Activated T-cell treated with anti-CD3 and anti-CD28 coated beads for 1 hour (primary cell): ENCODE results near the gene PLEKHB2.
"Not testable (repeated sequence)": the region's sequence is repeated elsewhere in the genome, so short reads cannot be mapped to it uniquely, and the experiment has no call there.

Source experiments
- DNase-seq: peaks from one replicate; pipeline ENCODE4 v3.0.0-alpha.2; 2020; ENCODE audit warnings: low read depth

The PLEKHB2 gene

DNA sequence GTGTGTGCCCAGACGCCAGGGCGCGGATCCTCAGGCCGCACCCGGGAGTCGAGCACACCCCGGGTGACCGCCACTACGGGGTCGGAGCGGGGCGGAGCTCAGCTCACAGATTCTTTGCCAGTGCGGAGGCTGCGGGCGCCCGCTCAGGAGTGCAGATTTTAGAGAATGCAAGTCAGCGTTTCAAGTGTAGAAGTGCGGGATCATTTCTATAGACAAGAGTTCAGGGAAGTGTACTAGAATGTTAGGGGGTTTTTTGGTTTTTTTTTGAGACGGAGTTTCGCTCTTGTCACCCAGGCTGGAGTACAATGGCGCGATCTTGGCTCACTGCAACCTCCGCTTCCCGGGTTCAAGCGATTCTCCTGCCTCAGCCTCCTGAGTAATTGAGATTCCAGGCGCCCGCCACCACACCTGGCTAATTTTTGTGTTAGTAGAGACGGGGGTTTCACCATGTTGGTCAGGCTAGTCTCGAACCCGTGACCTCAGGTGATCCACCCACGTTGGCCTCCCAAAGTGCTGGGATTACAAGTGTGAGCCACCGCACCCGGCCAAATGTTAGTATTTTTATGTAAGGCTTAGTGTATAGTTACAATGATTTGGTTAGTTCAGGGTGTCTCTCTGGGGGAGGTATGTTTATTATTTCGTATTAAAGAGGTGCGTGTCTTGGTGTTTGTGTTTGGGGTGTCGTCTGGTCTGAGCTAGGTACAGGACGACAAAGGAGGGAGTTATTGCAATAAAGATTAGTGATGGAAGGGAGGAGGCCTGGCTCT, 11.3 kb upstream of the PLEKHB2 start:
- no peak for DNase-seq

DNA sequence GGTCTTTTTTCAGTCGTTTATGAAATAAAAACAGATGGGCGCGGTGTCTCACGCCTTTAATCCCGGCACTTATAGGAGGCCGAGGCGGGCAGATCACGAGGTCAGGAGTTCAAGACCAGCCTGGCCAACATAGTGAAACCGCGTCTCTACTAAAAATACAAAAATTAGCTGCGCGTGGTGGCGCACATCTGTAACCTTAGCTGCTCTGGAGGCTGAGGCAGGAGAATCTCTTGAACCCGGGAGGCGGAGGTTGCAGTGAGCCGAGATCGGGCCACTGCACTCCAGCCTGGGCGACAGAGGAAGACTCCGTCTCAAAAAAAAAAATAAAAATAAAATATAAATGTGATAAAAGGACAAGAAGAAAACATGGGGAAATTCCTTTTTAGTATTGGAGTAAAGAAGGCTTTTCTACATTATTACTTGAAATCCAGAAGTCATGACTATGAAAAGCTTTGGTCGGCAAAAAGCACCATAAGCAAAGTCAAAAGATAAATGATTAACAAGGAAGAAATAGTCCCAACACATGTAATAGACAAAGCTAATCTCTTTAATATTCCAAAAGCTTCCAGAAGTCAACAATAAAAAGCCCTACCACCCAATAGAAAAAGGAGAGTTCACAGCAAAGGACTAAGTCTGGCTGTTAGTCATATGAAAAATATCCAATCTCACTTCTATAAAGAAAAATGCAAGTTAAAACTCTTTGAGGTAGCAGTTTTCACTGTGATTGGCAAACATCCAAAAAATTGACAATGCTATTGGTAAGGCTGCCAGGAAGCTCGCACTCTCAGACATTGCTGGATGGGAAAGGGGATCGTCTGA, 10.5 kb upstream of the PLEKHB2 start:
- DNase-seq, result no peak

DNA sequence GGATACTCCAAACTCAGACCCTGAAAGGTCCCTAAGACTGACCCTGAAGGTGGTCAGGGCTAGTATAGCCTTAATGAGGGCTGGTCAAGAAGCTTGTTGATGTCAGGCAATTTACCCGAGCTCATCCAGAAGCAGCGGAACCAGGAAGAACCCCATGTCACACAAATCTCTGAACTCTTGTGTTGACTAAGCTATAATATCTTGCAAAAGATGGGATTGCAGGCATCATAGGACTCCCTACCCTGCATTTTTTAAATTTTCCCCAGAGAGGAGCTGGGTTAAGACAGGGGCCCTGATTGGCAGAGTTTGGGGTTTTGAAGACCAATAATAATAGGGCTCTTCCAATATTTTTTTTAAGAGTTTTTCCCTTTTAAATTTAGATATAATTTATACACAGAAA, 2.0 kb upstream of the PLEKHB2 start:
- no peak for DNase-seq

DNA sequence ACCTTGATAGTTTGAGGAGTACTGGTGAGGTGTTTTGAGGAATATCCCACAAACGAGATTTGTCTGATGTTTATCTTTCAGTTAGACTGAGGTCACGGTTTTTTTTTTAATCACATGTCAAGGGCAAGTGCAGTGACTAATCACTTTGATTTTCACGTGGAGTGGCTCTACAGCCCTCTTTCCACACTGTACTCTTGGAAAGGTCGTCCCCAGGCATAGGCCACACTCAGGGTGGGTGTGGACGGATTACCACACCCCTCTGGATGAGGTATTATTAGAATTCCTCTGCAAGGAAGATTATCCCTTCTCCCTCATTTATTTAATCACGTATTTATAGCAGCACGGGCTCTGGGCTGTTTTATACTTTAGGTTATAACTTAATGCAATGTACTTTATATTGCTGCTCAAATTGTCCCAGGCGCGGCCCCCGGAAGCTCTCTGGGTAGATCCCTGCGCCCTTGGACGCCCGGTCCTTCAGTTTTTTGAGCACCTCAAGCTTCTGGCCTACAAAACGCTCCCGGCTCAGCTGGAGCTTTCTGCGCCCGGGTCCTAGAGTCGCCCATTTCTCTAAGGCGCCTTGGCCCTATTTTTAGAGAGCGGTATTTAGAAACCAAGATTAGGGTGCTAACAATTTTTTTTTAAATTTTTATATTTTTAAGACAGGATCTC, 515 bp upstream of the PLEKHB2 start:
- peak; percentile 17 for DNase-seq

DNA sequence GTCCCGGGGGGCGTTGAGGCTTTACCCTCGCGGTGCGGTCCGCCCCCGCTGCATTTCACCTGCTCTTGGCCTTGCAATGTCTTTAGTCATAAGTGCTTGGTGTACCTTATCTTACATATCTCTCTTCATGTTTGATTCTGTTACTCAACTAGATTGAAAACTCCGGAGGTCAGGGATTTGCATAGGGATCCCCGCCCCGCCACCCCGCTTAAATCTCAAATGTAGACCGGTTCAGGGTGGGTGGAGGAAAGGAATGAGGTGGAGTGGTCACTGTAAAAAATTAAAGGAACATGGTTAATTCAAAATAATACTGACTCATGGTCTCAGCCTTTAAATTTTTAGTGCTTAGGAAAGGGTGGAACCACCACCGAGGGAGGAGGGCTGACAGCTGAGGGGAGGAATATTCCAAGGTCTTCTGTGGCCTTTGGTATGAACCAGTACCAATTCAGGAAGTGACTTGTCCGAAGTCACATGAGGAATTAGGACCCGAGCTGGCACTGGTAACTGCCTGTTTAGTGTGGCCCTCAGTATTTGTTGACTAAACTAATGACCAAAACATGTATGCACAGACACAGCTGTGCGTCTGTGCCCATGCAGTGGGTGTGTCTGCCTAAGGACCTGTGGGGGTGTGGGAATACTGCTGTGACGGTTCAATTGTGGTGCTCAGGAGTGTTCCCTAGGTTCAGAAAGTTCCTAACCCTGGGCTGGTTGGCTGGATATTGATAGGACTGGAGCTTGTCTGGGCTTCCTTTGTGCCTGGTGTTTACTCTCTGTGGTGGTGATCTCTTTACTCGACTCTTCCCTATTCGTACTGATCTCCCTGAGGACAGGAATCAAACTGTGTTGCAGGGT, 1.0 kb downstream of the PLEKHB2 start:
- DNase-seq, result no peak

DNA sequence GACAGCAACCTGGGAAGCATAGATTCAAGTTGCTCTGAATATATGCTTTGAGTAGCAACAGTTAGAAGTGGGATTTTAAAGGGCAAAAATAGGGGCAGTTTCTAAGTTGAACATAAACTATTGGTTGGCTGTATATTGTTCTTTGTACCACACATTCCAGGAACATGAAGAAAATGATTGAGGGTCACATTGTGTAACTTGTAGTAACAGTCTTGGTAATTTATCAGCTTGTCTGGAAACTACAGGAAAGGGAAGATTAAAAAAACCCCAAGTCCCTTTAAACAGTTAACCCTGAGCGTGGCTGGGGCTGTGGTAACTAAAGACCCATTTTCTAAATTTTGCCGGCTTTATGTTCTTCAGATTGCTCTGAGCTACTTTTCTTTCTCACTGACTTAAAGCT, 7.4 kb downstream of the PLEKHB2 start:
- DNase-seq, result no peak

DNA sequence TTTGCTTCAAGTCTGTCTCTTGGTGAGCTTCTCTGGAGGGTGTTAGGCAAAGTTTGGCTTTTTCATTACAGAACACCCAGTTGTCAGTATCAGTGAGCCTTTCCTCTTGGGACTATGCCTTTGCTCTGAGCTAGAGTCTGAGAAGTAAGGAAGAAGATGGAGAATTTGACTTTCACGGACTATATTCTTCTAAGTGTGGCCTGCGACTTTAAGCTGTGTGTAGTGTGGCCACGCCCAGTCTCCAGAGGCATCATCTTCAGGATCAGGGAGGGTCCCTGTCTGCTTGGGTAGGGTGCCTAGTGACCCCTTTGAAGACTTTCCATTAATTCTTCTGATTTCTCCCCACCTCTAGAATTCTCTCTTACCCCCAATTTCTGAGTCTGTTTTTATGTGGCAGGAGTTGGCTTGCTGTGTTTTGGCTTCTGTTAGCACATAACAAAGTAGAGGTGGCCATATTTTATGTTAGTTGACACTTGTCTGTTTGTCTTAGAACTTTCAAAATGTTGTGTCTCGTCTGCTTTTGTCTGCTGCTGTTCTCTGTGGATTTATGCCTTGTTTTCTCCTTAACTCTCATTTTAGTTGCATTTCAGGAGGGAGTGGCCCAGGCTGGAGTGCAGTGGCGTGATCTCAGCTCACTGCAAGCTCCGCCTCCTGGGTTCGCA, 8.6 kb downstream of the PLEKHB2 start:
- no peak for DNase-seq

DNA sequence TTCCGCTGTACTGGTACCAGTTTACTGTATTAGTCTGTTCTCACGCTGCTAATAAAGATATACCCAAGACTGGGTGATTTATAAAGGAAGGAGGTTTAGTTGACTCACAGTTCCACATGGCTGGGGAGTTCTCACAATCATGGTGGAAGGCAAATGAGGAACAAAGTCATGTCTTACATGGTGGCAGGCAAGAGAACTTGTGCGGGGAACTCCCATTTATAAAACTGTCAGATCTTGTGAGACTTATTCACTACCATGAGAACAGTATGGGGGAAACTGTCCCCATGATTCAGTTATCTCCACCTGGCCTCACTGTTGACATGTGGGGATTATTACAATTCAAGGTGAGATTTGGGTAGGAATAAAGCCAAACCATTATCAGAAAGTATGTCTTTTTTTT, 9.8 kb downstream of the PLEKHB2 start:
- not testable (repeated sequence) for DNase-seq

DNA sequence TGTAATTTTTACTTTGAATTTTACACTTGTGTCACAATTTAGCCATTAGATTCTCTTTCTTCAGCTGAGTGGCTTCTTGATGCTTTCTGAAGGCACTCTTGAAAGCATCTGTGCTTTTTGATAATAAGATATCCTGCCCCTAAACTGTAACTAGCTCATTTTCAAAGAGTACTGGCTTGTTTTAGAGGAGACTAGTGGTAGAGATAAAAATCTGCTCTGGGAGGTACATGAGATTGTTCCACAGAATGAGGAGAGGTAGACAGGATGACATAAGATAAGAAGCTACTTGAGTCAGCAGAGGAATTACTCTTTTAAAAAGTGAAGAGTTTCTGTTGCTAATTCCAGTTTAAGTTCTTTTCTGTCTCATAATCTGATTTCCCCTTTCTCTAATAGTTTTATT, 10.6 kb downstream of the PLEKHB2 start:
- DNase-seq, result no peak

DNA sequence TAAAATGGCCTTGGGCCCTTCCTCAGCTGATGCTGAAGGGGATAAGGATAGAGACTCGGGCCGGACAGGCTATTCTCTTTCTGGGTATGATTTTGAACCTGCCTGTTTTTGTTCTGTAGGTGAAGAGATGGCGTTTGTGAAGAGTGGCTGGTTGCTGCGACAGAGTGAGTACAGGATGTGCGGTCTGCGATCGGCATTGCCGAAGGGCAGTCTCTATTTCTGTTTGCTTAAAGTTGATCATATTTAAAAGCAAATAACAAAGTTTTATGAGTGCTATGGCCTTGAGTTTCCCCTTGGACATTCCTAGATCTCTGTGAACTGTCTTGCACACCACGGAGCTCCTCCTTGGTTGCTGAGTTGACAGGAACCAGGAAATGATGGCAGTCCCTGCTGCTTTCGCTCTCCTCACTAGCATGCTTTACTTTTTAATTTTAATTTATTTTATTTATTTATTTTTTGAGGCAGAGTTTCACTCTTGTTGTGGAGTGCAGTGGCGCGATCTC, 15.7 kb downstream of the PLEKHB2 start:
- no peak for DNase-seq

DNA sequence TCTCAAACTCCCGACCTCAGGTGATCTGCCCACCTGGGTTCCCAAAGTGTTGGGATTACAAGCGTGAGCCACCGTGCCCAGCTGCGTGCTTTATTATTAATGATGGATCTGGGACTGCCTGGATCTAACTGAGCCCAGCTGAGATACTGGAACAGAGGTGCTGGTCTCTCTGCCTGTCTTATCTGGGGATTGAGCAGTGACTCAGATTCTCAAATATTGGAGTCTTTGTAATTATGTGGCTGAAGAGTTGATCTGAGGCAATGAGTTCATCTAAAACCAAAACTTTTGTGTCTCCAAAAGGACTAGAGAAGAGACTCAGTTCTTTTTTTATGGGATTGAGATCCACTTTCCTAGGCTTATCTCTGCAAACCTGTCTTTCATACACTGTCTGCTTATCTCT, 16.3 kb downstream of the PLEKHB2 start:
- DNase-seq, result no peak

DNA sequence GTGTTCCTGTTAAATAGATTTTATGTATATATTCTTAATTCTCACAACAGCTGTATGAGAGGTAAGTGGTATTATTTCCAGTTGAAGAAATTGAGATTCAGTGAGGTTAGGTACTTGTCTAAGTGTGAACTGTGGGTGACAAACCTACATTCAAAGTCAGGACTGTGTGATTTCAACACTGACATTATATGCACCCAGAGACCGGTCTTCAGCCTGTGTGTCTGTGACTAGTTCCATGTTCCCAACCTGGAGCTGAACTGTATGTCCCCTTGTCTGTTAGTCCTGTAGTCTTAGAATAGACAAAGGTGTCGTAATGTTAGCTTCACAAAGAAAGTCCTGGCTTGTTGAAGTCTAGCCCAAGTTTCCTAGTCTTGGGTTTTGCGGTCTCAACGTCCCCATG, 17.4 kb downstream of the PLEKHB2 start:
- DNase-seq, result no peak

DNA sequence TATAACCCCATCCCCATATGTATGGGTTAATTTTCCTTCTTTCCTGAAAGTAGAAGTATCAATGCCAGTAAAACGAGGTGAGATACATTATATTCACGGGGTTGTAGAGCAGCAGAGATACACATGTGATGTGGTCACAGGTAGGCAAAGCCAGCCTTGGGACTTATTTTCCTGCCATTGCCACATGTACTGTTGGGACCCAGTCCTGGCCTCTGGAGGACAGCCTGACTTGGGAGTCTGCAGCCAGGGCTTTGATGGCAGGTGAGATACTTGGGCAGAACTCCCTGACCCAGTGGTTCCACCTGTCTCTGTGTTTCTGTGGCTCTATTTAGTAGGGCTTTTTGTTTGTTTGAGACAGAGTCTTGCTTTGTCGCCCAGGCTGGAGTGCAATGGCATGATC, 18.1 kb downstream of the PLEKHB2 start:
- DNase-seq, result no peak

DNA sequence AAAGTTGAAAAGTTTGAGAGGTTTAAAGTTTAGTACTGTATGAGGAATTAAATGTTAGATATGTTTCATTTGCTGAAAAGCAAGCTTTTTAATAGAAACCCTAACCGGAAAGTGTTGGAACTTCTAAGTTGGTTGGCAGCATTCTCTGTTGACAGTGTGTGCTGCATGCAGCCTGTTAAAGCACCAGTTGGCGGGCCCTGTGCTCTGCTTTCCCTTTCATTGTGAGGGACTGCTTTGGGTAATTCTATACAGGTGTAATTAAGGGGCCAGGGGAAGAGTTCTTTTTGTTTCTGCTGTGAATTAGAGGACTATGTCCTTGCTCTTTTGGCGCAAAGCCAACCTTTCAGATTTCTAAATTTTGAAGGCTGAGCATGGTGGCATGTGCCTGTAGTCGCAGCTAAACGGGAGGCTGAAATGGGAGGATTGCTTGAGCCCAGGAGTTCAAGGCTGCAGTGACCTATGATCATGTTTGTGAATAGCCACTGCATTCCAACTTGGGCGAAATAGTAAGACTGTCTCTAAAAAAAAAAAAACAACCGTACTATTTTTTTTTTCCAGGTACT, 20.1 kb downstream of the PLEKHB2 start:
- no peak for DNase-seq

DNA sequence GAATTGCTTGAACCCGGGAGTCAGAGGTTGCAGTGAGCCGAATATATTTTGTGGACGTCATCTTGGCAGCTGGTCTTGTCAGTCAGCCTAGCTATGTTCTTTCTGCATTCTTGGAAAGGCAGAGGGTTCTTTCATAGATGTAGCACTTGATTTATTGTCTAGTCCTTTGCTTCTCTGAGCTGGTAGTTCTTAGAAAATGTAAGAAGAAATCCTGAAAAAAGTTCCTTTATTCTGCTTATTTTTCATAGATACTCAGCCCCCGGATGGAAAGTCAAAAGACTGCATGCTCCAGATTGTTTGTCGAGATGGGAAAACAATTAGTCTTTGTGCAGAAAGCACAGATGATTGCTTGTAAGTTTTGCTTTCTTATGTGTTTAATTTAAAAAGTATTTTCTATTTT, 21.3 kb downstream of the PLEKHB2 start:
- no peak for DNase-seq

DNA sequence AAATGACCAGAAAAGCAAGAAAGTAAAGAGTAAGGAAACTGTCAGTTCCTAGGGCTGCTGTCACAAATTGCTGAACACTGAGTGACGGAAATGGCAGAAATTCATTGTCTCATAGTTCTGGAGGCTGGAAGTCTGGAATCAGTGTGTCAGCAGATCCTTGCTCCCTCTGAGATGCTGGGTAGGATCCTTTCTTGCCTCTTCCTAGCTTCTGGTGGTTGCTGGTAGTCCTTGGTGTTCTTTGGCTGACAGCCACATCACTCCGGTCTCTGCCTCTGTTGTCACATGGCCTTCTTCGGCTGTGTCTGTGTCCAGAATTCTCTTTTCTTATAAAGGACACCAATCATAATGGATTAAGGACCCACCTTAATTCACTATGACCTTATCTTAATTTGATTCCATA, 21.9 kb downstream of the PLEKHB2 start:
- no peak for DNase-seq

DNA sequence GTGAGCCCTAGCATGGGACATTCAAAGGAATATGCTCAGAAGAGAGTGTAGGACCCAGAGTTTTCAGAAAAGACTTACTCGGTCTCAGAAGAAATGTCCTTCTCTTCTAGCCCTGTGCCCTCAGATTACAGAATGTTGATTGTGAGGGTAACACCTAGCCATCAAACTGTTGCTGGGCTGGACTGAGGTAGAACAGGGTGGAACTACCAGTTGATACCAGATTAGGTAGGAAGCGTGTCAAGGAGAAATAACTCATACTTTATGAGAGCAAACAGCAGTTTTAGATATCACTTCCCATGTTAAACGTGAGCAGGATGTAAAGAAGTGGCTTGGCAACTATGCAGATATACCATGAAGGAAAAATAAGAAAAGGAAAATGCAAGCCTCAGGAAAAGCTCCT, 22.8 kb downstream of the PLEKHB2 start:
- no peak for DNase-seq

DNA sequence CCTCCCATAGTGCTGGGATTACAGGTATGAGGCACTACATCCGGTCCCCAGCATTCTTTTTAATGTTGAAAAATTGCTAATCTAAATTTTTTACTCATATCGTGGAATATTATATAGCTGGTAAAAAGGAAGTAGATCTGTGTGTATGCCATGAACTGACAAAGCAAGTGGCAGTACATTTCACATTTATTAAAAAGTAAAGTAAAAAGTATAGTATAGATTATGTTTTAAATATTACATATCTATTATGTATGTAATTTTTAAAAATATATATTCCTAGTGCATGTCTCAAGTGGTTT, 25.1 kb downstream of the PLEKHB2 start:
- DNase-seq, result no peak

DNA sequence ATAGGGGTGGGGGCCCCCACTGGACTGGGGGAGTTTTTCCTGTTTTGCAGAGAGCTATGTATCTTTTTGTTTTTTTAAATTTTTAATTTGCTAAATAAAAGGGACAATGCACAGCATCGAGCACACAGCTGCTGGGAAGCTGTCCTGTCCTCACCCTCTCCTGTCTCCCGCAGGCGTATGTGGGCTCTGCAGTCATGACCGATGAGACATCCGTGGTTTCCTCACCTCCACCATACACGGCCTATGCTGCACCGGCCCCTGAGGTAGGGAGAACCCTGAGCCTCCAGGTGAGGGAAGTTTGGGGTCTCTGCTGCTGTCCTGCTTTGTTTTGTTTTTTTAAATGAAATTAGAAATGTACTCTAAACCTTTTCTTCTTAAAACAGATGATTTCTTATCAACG, 27.6 kb downstream of the PLEKHB2 start:
- DNase-seq, result no peak

DNA sequence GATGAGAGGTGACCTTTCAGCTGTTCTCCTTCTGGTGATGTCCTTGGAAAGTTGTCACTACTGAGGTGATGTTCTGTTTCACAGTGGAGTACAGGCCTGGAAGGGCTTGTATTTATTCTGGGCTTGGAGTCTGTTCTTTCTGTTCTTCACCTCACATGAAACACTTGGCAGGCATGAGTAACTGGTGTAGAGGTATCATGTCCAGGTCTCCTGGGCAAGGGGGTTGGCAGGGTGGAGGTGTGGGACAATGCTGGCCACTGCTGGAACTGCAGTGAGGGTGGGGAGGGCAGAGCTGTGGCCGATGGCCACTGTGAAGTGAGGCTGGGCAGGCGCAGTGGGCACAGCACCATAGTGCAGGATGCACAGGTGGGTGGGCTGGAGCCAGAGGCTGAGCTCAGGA, 35.4 kb downstream of the PLEKHB2 start:
- DNase-seq, result no peak

DNA sequence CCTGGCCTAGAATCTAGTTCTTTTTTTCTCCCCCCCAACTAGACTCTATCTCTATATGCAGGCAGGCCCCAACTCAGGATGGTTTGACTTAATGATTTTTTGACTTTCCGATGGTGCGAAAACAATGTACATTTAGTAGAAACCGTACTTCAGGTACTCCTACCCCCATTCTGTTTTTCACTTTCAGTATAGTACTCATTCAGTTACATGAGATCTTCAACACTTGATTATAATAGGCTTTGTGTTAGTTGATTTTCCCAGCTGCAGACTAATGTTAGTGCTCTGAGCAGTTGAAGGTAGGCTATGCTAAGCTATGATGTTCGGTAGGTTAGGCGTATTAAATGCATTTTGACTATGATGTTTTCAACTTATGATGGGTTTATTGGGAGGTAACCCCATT, 37.7 kb downstream of the PLEKHB2 start:
- DNase-seq, result no peak
